Measurements from ENCODE around the gene PFDN6.

- TF ChIP-seq CTCF (optimal IDR thresholded peaks at IDR 0.05 in 1 of 3, IDR thresholded peaks at IDR 0.05 in 1 of 3, conservative IDR thresholded peaks at IDR 0.05 in 1 of 3; ENCODE audit: extremely low read depth in 1 of 3, insufficient read depth in 2 of 3, low read length in 3 of 3), result no peak
- no peak for TF ChIP-seq EZH2 (IDR thresholded peaks at IDR 0.05; ENCODE audit: low read length)
Measured at GRCh38 chr6:33264015-33264414, 25.4 kb upstream of the PFDN6 start.
